NCI-H1694 (cell line): ENCODE results near the gene EHD3.

Experiments used
- DNase-seq: peaks from one replicate; lab custom pipeline; 2025; lab: John Stamatoyannopoulos, UW

The EHD3 gene

GRCh38 chr2:31213601-31214443, 20.1 kb upstream of the EHD3 start:
- no peak for DNase-seq

- no peak for DNase-seq
Observed at GRCh38 chr2:31214444-31214915, 19.5 kb upstream of the EHD3 start.

GRCh38 chr2:31216734-31217133, 17.2 kb upstream of the EHD3 start:
- no peak for DNase-seq

- DNase-seq: no peak
Observed at GRCh38 chr2:31217465-31218200, 16.3 kb upstream of the EHD3 start, which contains the start of gene CAPN14. Gene CAPN14 (minus strand): TSS chr2:31217515. CDS start chr2:31205447, 12,068 bp downstream.

- DNase-seq: no peak
Observed at GRCh38 chr2:31219131-31219969, 14.6 kb upstream of the EHD3 start.

- no peak for DNase-seq
Observed at GRCh38 chr2:31221544-31221943, 12.4 kb upstream of the EHD3 start.

- DNase-seq: no peak
Observed at GRCh38 chr2:31222071-31222470, 11.9 kb upstream of the EHD3 start.

- no peak for DNase-seq
Observed at GRCh38 chr2:31223026-31223425, 10.9 kb upstream of the EHD3 start.

GRCh38 chr2:31223749-31224148, 10.2 kb upstream of the EHD3 start:
- DNase-seq: no peak

GRCh38 chr2:31226266-31226665, 7.7 kb upstream of the EHD3 start:
- no peak for DNase-seq

GRCh38 chr2:31227110-31227509, 6.8 kb upstream of the EHD3 start:
- no peak for DNase-seq

- DNase-seq: peak; percentile 14
Observed at GRCh38 chr2:31227711-31228125, 6.2 kb upstream of the EHD3 start.

- no peak for DNase-seq
Observed at GRCh38 chr2:31228717-31229116, 5.2 kb upstream of the EHD3 start.

GRCh38 chr2:31230751-31231150, 3.2 kb upstream of the EHD3 start:
- DNase-seq: no peak

GRCh38 chr2:31231571-31232302, 2.2 kb upstream of the EHD3 start:
- no peak for DNase-seq

- DNase-seq: no peak
Observed at GRCh38 chr2:31232586-31232985, 1.4 kb upstream of the EHD3 start.

GRCh38 chr2:31233231-31233630, 721 bp upstream of the EHD3 start:
- DNase-seq: no peak

- DNase-seq: no peak
Observed at GRCh38 chr2:31234683-31235503, 941 bp downstream of the EHD3 start.

GRCh38 chr2:31235504-31235902, 1.6 kb downstream of the EHD3 start:
- no peak for DNase-seq

GRCh38 chr2:31236433-31237205, 2.7 kb downstream of the EHD3 start:
- DNase-seq: no peak
